GM18505 (cell line): ENCODE results near the gene DDX18.

ENCODE experiments used
- ATAC-seq: cut with Tn5 transposase; IDR thresholded peaks from one replicate; pipeline ENCODE4 v1.9.1; 2021; ENCODE audit not compliant: unreplicated experiment
- POLR2A ChIP-seq: IDR thresholded peaks from 4 replicates; pipeline ENCODE4 v1.6.1; 2011; ENCODE audit warnings: borderline replicate concordance; ENCODE audit not compliant: insufficient read depth, insufficient read length; ENCODE audit errors: extremely low read depth

The DDX18 gene

DNA sequence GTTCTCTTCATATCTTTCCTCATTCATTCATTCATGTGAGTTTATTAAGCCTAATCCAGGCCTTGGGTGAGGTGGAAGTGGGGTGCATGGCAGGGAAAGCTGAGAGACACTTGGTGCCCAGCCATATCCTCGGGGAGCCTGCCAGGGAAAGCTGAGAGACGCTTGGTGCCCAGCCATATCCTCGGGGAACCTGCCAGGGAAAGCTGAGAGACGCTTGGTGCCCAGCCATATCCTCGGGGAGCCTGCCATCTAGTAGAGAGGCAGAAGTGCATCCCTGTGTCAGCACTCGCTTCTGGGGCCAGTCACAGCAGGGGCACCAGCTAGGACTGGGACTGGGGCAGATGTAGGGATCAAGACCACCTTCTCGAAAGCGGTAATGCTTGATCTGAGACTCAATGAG lies 39.4 kb downstream of the DDX18 start:
- ATAC-seq: no peak
- no peak for TF ChIP-seq POLR2A

DNA sequence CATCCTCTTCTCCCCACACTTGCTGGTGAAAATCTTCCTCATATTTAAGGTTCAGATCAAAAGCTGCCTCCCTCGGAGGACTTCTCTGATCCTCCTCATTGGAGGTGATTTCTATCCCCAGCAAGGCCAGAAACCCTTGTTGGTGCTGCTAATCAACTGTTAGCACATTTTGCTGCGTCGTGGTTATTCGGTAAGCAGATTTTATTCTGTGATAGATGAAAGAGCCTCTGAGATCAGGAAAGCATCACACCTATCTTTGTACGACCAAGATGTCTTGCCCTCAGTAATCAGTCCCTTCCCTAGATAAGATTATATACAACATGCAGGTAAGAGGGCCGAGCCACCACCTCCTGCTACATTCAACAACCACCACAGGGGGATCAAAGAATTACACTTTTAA lies 40.1 kb downstream of the DDX18 start:
- no peak for ATAC-seq
- TF ChIP-seq POLR2A: no peak

DNA sequence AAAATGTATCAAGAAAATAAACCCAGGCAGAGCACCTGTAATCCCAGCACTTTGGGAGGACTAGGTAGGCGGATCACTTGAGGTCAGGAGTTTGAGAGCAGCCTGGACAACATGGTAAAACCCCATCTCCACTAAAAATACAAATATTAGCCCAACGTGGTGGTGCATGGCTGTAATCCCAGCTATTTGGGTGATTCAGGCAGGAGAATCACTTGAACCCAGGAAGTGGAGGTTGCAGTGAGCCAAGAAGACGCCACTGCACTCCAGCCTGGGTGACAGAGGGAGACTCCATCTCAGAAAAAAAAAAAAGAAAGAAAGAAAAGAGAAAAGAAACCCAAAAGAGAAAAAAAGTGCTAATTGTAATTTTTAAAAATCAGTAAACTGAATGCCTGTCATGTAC lies 41.4 kb downstream of the DDX18 start:
- no peak for ATAC-seq
- no peak for TF ChIP-seq POLR2A

DNA sequence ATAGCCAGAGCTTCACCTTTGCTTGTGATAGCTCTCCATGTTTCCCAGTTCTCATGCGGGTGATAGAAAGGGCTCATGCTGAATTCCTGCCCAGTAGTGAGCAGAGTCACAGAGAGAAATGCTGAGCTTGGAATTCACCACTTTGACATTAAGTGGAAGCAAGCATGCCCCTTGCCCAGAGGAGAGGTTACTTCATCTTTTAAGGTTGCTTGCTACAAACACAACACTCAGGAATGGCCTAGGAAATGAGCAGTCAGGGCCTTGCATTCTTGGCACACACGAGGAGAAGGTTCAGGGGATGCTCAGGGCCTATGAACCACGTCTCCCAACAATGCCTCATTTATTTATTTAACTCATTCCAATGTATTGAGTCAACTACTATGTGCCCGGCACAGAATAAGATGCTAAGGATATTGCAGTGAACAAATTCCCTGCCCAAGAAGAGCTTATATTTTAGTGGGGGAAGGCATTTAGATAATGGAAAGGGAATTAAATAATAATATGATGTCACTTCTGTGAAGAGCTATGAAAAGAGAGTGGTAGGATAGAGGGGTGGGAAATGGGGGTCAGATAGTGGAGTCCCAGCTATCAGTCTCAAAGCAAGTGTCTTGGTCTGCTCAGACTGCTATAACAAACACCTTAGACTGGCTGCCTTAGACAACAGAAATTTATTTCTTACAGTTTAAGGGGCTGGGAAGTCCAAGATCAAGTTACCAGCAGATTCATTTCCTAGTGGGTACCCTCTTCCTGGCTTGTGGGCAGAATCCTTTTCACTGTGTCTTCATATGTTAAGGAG lies 42.1 kb downstream of the DDX18 start:
- ATAC-seq: no peak
- TF ChIP-seq POLR2A: no peak

DNA sequence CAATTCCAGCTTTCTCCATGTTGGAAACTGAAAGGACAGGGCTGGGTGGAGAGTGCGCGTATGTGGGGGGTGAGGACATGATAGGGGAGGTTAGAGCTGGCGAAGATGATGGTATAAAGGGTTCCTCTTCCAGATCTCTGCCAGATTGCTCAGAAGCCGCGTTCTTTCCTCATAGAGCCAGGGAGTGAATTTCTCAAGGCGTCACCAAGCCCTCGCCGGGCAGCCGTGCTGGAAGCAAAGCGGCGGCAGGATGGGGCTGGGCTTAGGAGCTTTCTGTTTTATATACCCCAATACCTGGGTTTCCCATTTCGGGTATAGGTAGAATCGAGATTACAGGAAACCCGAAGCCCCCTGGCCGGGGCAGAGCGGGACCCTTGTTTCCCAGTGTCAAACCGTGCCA lies 43.8 kb downstream of the DDX18 start:
- no peak for TF ChIP-seq POLR2A
- ATAC-seq: no peak

DNA sequence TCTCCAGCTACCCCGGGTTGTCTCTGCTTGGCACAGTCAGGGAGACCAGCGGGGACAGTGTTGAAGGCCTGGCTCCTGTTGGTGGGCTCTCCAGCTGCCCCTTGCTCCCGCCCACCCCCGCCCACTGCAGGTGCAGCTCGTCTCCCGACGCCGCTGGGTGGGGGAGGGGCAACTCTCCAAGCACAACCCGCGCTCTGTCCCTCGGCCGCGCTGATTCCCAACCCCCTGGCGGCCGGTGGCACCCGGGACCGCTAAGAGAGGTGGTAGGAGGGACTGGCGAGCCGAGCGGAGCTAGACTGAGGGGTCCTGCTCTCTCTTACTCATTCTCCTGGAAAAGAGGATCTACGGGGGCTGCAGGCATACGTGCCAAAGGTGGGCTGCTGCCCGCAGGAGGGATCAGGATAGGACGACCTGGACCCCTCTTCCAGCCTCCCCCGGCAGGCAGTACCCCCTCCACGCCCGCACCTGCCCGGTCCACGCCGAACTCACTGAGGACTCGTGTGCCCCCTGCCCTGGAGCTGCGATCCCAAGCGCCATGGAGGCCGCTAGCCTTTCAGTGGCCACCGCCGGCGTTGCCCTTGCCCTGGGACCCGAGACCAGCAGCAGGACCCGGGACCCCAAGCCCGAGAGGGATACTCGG lies 44.5 kb downstream of the DDX18 start:
- no peak for ATAC-seq
- TF ChIP-seq POLR2A: no peak

DNA sequence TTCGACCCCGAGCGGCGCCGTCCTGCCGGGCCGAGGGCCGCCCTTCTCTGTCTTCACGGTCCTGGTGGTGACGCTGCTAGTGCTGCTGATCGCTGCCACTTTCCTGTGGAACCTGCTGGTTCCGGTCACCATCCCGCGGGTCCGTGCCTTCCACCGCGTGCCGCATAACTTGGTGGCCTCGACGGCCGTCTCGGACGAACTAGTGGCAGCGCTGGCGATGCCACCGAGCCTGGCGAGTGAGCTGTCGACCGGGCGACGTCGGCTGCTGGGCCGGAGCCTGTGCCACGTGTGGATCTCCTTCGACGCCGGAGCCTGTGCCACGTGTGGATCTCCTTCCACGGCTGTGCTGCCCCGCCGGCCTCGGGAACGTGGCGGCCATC lies 45.0 kb downstream of the DDX18 start:
- no peak for TF ChIP-seq POLR2A
- no peak for ATAC-seq

DNA sequence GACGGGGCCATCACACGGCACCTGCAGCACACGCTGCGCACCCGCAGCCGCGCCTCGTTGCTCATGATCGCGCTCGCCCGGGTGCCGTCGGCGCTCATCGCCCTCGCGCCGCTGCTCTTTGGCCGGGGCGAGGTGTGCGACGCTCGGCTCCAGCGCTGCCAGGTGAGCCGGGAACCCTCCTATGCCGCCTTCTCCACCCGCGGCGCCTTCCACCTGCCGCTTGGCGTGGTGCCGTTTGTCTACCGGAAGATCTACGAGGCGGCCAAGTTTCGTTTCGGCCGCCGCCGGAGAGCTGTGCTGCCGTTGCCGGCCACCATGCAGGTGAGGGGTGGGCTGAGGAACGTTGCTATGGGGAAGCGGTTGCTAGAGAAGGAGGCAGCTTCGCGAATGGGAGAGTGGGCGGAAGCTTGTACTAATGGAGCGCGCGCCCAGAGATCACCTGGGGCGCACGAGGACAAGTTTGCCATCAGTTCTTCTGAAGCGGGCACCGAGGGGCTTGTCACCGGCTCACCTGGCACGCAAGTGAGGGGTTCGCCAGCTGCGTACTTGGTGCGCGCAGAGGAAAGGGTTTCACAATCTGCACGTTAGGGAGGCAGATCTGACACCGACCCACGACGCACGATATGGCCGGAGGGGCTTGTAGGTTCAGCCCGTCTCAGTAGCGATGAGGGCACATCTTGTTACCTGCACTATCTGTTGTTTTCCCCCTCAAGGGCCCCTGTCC lies 45.6 kb downstream of the DDX18 start:
- TF ChIP-seq POLR2A: no peak
- no peak for ATAC-seq

DNA sequence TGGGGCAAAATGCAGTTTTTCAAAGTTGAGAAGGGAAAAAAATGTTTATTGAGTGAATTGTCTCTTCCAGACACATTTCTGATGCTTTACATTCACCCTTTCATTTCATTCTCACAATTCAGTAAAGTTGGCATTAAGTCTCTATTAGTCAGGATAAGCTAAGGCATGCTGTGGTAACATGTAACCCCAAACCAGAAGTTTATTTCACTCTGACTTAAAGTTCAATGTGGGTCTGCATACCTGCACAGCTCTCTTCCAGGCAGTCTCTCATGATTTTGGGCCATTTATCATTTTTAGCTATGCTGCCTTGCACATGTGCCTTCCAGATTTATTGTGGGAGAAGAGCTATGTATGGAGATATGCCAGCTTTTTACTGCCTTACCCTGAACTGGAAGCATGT lies 48.0 kb downstream of the DDX18 start:
- no peak for TF ChIP-seq POLR2A
- no peak for ATAC-seq

DNA sequence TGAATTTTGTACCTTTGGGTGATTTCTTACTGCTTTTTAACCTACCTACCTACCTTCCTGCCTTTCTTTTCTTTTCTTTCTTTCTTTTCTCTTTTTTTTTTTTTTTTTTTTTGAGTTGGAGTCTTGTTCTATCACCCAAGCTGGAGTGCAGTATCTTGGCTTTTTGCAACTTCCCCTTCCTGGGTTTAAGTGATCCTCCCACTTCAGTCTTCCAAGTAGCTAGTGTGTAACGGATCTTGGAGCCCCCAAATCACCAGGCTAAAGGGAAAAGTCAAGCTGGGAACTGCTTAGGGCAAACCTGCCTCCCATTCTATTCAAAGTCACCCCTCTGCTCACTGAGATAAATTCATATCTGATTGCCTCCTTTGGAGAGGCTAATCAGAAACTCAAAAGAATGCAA lies 61.3 kb downstream of the DDX18 start:
- no peak for ATAC-seq
- TF ChIP-seq POLR2A: no peak

DNA sequence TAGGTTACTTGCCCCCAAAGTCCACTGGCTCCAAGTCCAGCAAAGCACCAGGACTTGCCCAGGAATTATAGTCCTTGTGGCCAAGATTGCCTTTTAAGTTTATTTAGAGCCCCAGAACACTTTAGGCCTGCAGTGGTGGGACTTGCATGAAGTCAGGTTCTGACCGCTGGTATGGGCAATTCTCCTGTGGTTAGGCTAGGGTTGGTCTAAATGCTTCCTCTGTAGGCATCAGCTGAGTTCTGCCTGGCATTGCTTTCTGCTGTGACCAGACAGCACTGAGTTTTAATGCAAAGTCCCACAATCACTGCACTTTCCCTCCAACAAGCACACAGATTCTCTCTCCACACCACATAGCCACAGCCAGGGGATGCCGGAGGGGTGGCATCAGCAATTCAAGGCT lies 64.5 kb downstream of the DDX18 start:
- no peak for ATAC-seq
- no peak for TF ChIP-seq POLR2A
